HL-60/S4 treated with phorbol 12-myristate 13-acetate at 8.2 ng/mL for 4 days and 3 days (cell line): ENCODE measurements around the gene MTG2.

ENCODE experiments used
- in situ Hi-C: fragments of 300-500 bp; cut with MboI; formaldehyde crosslinking; loops from 2 replicates; pipeline ENCODE4 v1.15.0; 2022; ENCODE audit warnings: low sequenced_read_pairs

MTG2 gene, protein sequence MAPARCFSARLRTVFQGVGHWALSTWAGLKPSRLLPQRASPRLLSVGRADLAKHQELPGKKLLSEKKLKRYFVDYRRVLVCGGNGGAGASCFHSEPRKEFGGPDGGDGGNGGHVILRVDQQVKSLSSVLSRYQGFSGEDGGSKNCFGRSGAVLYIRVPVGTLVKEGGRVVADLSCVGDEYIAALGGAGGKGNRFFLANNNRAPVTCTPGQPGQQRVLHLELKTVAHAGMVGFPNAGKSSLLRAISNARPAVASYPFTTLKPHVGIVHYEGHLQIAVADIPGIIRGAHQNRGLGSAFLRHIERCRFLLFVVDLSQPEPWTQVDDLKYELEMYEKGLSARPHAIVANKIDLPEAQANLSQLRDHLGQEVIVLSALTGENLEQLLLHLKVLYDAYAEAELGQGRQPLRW

DNA sequence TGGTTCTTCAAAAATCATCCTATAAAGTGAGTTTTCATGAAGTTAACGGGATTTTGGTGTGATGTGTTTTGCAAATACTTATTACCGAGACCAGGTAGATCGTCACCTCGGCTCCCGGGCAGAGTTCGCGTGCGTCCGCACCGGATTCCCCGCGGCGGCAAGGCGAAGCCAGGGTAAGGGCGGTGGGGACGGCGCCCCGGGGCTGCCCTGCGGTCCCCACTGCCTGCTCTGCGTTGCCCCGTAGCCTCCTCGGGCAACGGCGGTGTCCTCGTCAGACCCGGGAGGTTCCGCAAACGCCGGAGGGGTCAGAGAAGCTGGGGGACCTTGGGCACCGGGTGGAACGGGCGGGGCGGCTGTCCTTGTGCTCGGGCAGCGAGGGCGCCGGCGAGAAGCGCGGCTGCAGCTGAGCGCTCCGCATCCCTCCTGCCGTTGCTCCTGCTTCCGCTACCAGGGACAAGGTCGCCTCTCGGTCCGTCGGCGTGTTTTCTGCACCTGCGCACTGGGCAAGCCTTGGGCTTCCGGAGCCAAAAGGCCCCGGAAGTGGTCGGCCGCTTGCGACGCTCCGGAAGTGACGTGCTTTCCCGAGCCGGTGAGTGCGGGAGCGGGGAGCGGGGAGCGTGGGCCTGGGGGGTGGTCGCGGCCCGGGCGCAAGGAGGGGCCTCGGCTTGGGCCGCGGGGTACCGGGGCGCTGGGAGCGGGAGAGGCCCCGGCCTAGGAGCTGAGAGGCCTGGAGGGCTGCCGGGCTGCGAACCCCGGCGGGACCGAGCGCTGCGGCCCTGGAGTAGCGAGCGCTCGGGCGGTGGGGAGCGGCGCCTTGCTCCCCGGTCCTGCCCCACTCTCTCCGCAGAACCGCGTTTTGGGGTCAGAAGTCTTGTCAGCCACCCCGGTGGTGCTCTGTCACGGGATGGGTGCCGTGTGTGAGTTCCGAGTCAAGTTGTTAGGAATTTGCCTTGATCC, at the start of gene MTG2:
MTG2 (plus strand) TSS at position 560 of the 957 bp plus-strand sequence. CDS start 10,393 bp downstream, outside the sequence.
- in situ Hi-C loops: no loop called here

DNA sequence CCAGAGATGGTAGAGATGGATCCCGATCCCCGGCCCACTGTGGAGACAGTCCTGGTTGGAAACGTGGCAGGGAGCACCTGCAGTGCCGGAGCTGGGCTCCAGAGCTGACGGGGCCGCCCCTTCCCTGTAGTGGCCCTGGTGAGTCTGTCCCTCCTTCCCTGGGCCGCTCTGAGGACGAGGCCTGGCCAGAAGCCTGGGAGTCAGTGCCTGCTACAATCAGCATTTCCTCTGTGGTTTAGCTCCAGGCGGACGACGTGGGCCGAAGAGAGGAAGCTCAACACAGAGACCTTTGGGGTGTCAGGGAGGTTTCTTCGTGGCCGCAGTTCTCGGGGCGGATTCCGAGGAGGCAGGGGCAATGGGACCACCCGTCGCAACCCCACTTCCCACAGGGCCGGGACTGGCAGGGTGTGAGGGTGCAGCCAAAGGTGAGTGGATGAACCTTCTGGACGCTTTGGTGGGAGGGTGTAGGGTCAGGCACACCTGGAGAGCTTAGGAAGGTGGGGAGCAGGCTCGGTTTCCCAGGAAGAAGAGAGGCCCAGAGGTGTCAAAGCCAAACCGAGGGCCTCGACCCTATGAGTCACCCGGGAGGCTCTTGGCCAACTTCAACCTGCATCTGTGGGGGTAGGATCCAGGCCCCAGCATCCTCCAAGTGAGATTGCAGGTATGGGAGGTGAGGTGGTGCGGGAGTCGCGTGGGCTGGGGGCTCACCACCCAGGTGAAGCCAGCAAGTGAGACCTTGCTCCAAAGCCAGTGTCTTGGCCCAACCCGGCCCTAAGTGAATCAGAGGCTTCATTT, 49.6 kb upstream of the MTG2 start:
- in situ Hi-C loops: loop anchor here (25.0 kb wide), 1 partner anchor 121 kb away; no protein-coding TSS in a partner anchor

DNA sequence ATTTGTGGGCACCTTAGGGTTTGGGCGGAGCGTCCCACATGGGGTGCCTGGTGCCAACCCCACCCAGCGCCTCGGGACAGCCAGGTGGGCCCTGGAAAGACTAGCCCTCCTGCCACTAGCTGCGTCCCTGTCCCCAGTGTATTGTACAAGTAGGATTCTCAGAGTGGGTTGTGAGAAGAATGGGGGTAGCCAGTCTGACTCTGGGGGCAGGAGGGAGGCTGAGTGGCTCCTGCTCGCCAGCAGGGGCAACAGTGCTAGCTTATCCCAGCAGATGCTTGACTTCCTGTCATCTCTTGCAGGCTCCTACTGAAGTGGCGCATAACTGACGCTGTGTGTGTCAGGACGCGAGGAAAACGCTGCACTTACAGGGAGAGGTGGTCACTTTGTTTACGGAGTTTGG, 49.0 kb upstream of the MTG2 start:
- in situ Hi-C loops: loop anchor here (25.0 kb wide), 1 partner anchor 122 kb away; no protein-coding TSS in a partner anchor

DNA sequence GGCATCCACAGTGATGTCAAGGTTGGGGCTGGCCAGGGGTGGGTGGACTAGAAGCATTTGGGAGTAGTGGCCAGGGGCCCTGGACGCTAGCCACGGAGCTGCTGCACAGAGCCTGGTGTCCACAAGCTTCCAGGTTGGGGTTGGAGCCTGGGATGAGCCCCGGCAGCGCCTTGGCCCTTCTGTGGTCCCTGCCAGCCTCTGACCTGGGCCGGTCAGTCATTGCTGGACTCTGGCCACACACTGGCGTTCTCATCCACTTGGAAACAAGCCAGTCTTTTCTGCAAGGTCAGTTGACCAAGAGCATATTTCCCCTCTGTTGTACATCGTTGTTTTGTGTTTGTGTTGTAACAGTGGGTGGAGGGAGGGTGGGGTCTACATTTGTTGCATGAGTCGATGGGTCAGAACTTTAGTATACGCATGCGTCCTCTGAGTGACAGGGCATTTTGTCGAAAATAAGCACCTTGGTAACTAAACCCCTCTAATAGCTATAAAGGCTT, 48.0 kb upstream of the MTG2 start:
- in situ Hi-C loops: loop anchor here (25.0 kb wide), 1 partner anchor 122 kb away; no protein-coding TSS in a partner anchor

DNA sequence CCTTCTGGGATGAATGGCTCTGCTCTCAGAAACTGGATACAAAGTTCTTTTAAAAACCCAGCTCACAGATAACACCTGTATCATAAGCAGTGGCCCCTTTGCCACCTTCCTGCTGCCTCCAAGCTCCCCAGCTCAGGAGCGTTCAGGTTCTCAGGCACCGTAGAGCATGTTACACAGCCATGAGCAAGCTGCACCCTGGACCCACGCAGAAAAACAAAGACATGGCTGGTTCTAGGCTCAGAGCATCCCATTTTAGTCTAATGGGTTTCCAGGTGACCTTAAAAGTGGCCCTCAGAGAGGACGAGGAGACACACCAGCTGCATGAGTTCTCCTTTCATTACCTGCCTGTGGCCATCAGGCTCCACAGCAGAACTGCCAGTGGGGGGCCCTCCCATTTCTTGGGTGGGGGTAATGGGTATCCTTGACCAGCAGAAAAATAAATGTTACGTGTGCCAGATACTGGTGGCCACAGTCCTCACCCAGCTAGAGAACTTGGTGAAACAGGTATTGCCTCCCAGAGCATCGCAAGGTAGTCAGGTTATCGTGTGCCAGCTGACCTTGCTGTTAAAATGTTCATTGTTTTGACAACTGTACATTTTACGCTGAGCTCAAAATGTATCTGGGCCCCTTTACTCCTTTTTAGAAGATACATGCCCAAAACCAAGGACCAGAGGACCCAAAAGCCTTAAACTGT, 47.1 kb upstream of the MTG2 start:
- in situ Hi-C loops: loop anchor here (25.0 kb wide), 1 partner anchor 123 kb away; no protein-coding TSS in a partner anchor

DNA sequence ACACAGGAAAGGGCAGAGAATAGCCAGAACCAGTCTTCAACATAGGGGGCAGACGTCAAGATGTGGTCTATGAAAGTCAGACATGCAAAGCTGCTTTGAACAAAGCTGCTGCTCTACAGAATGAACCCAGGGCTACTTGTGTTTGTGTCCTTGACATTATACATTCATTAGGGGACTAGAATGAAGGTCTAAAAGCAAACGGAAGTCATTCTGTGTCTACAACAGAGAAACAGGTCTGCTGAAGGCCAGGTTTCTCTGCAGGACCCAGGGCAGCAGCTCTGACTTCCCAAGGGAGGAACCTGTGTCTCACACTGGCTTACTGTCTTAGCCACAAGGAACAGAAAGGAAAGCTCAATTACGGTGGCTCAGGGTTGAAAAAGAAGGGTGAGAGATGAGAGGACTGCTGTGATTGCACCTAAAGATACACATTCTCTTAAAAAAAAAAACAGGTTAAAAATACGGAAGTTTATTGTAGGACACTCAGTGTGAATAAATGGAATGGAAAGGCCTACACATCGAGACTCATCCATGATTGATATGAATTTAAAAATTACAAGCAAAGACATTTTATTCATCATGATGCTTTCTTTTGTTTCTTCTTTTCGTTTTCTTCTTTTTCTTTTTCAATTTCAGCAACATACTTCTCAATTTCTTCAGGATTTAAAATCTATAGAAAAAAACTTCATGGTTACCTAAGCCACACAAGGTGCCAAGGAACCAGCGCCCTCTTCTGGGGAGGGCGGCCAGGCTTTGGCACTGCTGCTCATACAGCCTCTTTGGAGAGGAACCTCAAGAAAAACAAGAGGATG, 46.3 kb upstream of the MTG2 start:
- in situ Hi-C loops: loop anchor here (25.0 kb wide), 1 partner anchor 124 kb away; no protein-coding TSS in a partner anchor

DNA sequence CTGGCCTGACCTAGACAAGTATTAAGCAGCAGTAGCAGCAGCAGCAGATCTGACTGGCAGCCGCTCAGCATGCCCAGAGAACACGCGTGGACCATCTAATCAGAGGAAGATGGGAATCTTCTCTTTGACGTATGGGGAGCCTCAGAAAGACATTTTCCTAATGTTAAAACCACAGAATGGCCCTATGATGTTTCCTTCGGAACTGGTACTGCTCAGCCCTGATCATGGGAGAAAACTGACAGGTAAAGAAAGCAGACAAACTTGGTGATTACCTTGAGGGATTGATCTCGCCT, 45.8 kb upstream of the MTG2 start:
- in situ Hi-C loops: loop anchor here (25.0 kb wide), 1 partner anchor 125 kb away; no protein-coding TSS in a partner anchor

DNA sequence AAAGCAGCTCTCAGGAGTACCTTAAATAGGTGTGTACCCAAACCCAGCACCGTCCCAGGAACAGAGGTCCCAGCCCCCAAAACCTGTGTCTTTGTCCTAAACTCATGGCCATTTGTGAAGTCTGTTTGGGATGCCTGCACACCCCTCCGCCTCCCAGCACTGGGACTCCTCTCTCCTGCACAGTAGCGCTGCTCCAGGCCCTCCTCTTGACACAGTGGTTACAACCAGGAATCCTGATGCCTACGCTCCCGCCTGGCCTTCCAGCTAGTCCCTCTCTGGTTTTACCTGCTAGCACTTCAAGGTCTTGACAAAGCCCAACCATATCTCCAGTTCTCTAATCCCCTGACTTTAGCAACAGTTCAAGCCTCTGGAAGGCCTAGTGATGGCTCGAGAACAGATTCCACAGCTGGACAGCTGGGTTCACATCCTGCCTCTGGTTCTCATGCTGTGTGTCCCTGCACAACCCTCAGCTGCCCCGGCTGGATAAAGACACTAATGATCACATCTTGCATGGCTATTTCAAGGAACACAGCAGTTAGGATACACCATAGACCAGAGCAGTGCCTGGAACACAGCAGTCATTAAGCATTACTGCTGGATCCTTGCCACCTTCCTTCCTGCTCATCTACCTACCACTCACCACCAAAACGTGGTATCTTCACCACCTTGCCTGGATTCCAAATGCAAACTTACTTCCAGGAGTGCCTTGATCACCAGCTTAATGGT, 45.2 kb upstream of the MTG2 start:
- in situ Hi-C loops: loop anchor here (25.0 kb wide), 1 partner anchor 125 kb away; no protein-coding TSS in a partner anchor

DNA sequence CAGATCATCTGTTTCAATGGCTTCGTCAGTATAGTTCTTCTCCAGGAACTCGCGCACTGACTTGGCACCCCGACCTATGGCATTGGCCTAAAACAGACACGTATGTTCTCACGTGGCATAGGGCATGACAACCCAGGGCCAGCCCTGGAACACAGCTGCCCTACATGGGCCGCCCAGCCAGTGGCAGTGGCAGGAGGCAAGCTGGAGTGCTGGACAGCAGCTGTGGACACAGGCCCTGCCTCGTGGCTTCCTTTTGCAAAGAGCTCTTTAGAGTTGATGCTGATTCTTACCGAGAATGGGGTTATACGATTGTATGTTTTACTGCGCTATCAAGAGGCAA, 44.7 kb upstream of the MTG2 start:
- in situ Hi-C loops: loop anchor here (25.0 kb wide), 1 partner anchor 126 kb away; no protein-coding TSS in a partner anchor

DNA sequence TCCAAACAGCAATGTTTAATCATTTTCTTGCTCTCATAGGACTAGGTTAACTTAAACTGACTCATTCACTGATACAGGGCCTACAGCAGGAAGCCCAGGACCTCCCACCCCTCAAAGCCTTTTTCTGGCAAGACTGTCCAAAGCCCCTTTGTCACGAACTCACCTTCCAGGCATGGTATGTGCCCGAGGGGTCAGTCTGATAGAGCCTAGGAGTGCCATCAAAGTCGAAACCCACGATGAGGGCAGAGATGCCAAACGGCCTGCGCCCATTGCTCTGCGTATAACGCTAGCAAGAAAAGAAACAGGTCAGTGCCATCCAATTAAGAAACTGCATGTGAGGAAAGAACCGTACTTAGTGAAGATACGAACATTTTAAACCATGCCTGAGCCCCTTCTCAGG, 43.9 kb upstream of the MTG2 start:
- in situ Hi-C loops: loop anchor here (25.0 kb wide), 1 partner anchor 127 kb away; no protein-coding TSS in a partner anchor

DNA sequence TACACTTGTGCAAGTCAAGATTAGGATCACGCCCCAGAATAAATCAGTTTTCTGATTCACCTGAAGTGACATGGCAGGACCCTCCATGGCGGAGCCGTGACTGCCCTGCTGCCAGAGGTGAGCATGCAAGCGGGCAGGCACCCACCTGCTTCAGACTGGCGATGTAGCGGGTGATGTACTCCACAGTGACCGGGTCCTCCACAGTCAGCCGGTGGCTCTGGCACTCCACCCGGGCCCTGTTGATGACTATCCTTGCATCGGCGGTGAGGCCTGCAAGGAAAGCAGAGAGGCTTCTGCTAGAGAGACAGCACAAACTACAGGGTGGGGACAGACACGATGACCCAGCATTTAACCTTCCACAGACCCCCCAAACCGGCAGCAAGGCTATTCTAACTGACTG, 43.2 kb upstream of the MTG2 start:
- in situ Hi-C loops: loop anchor here (25.0 kb wide), 1 partner anchor 127 kb away; no protein-coding TSS in a partner anchor

DNA sequence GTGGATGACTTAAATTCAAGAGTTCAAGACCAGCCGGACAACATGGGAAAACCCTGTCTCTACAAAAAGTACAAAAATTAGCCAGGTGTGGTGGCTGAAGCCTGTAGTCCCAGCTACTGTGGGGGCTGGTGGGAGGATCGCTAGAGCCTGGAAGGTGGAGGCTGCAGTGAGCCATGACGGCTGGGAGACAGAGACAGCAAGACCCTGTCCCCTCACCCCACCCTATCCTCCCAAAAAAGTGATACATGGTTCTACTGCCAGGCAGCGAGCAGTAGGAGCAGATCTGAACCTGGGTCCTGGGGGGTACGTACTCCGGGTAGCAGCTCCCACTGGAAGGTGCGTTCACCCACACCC, 41.8 kb upstream of the MTG2 start:
- in situ Hi-C loops: loop anchor here (25.0 kb wide), 1 partner anchor 129 kb away; no protein-coding TSS in a partner anchor

DNA sequence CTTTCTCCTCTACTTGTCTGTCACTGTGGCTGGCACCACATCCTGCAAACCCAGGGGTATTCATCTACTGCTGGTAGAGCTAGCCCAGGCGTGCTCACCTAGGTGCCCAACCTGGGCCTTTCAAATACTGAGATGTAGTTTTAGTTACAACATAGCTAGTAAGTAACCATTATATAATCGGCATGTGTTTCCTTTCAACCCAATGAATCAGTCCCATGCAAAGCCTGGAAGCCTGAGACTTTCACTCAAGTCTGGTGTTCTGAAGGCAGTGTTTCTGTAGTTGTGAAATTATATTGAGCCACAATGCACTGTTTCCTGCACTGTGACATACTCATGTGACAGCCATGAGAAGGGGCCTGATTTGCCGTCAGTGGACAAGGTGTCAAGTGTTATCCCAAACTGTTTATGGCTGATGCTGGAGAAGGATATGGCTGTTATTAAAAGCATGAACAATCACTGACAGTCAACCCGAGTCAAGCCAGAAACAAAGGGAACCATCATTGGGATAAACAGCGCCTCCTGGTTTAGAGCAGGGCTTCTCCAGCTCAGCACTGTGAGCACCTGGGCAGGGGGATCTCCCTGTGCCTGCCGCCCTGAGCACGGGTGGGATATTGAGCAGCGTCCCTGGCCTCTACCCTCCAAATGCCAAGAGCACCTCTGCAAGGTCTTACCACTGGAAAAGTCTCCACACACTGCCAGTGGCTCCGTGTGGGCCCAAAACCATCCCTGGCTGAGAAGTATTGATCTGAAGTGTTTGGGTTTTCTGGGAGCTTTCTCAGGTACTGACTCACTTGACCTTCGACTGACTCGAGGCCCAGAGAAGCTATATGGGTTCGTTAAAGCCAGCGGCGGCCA, 41.2 kb upstream of the MTG2 start:
- in situ Hi-C loops: loop anchor here (25.0 kb wide), 1 partner anchor 129 kb away; no protein-coding TSS in a partner anchor

DNA sequence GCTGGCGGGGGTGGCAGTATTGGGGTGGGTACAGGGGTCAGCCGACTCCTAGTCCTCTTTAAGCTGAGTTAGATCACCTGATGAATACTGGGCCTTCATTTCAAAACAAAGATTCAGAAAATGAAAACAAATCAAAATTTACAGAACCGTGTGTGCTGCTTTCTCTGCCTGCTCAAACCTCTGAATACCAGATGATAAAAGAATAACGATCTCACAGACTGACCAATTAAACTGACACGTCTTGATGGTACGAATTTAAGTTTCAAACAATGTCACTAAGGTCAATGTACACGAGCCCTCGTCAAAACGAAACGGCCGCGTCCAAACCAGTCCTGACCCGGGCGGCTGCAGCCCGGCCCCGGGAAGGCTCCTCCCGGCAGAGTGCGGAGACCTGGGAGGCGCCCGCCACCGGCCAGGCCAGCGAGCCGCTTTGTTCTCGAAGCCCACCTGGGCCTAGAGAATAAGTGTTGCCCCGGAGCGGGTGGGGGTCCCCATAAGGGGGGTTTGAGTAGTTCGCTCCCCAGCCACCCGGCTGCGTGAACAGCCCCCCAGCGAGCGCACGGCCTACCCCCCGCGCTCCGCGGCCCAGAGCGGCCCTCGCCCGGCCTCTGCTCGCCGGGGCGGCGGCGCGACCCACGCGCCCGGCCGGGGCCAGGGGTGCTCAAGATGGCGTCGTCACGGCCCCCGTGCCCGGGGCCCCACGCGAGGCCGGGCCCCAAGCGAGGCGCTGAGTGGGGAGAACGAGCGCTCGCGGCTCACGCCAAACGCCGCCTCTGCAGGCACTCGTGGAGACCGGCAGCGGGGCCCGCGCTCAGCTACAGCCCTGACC, 40.4 kb upstream of the MTG2 start:
- in situ Hi-C loops: loop anchor here (25.0 kb wide), 1 partner anchor 130 kb away; no protein-coding TSS in a partner anchor

DNA sequence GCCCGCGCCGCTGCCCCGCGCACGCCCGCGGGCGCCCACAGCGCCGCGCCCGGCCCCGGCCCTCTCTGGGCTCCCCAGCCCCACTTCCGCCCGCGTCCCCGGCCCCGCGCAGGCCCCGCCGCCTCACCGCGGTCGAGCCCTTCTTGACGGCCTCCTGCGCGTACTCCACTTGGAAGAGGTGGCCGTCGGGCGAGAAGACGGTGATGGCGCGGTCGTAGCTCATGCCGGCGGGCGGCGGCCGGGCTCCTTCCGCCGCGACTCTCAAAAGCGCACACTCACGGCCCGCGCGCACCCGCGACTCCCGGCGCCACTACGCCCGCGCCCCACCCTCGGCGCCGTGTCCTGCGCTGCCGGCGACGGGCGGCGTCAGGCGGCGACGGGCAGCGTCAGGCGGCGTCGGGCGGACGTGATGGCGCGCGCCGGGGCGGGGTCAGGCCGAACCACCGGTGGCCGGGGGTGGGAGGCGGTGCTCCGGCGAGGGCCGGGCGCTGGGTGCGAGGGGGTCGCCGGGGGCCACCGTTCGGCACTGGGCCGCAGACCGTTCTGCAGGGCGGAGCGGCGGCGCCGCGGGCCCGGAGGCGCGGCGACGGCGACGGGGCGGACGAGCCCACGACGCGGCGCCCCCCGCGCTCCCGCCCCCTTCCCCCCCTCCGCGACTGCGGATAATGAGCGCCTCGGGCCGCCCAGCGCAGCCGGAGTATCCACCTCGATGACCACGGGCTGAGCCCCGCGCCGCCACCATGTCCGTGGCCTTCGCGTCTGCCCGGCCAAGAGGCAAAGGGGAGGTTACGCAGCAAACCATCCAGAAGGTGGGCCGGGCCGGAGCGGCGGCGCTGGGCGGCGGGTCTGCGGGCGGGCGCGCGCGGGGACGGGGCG, 39.5 kb upstream of the MTG2 start, which contains the start of the genes PSMA7 and SS18L1:
PSMA7 (minus strand) TSS at position 314 of the 876 bp plus-strand sequence; CDS start at position 223, 91 bp downstream.
SS18L1 (plus strand) TSS at position 689 of the 876 bp plus-strand sequence; CDS start at position 741, 52 bp downstream.
- in situ Hi-C loops: loop anchor here (25.0 kb wide), 1 partner anchor 131 kb away; no protein-coding TSS in a partner anchor
